Measurements from ENCODE around the gene ARHGAP18.

Gene ARHGAP18

DNA sequence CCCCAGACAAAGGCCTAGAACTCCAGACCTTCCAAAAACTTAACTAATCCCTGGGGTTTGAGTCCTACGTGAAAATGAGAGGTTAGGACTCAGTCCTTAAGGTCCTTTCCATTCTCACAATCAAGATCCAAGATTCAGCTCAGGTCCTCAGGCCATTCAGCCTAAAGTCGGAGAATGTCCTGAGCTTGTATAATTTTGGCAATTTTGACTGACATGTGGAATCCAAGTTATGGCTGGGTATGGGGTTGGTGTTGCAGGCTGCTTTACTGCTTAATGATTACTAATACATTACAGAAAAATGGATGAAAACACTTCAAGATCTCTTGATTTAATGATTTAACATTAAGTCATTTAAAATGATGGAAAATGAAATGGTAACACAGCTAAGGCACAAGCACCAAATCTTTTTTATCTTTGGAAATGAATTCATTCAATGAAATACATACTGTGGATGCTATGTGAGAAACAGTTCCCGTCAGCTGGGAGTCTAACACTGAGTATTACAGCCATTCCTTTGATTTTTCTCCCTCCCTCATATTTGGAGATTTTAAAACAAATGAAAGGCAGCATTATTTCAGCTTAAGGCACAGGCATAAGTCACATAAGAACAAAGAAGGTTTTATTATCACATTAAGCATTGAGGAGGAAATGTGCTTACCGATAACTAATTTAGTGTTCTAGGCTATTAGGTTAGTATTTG lies 1.3 kb downstream of the ARHGAP18 start:
- TF ChIP-seq, protein P1, sequence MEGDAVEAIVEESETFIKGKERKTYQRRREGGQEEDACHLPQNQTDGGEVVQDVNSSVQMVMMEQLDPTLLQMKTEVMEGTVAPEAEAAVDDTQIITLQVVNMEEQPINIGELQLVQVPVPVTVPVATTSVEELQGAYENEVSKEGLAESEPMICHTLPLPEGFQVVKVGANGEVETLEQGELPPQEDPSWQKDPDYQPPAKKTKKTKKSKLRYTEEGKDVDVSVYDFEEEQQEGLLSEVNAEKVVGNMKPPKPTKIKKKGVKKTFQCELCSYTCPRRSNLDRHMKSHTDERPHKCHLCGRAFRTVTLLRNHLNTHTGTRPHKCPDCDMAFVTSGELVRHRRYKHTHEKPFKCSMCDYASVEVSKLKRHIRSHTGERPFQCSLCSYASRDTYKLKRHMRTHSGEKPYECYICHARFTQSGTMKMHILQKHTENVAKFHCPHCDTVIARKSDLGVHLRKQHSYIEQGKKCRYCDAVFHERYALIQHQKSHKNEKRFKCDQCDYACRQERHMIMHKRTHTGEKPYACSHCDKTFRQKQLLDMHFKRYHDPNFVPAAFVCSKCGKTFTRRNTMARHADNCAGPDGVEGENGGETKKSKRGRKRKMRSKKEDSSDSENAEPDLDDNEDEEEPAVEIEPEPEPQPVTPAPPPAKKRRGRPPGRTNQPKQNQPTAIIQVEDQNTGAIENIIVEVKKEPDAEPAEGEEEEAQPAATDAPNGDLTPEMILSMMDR (IDR thresholded peaks at IDR 0.05; ENCODE audit: borderline replicate concordance, insufficient read depth, low read depth, low read length), result no peak
- H3K4me3 ChIP-seq (ENCODE audit: low read depth, low read length), result no peak overlapping the region

DNA sequence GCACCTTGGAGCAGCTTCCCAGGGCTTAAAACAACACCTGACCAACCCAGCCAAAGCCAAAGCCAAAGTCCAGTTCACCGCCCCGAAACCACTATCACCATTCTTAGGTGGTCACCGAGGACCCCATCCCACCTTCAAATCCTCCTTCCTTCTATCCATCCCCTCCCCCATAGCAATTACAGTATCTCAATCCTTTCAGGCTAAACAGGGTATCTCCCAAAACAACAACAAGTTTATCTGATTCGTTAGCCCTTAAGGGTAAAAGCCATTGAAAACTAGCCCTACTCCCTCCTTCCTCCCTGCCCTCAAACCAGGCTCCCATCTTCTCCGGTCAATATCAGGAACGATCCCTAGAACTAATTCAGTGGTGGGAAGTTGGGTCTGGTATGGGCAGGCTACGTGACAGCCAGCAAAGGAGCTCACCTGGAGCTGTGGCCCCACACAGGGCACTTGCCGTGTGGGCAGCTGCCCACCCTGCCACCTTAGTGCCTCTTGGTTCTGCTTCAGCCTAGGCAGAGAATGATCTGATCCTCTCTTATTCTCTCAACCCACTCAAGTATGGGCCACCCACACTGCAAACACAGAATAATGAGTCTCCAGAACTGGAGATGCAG lies 2.0 kb downstream of the ARHGAP18 start:
- no peak overlapping the region for H3K4me3 ChIP-seq (ENCODE audit: low read depth, low read length)
- TF ChIP-seq, protein P1 (IDR thresholded peaks at IDR 0.05; ENCODE audit: borderline replicate concordance, insufficient read depth, low read depth, low read length), result no peak

DNA sequence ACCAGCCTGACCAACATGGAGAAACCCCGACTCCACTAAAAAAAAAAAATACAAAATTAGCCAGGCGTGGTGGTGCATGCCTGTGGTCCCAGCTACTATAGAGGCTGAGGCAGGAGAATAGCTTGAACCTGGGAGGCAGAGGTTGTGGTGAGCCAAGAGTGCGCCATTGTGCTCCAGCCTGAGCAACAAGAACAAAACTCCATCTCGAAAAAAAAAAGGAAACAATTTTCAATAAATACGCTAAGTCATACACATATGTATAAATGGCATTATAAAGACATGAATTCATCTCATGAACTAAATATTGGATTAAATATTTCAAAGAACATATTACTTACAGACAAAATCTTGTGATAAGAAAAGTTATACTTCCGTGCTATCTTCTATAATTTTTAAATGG lies 2.9 kb downstream of the ARHGAP18 start:
- TF ChIP-seq, protein P1 (IDR thresholded peaks at IDR 0.05; ENCODE audit: borderline replicate concordance, insufficient read depth, low read depth, low read length), result no peak
- H3K4me3 ChIP-seq (ENCODE audit: low read depth, low read length), result no peak overlapping the region

DNA sequence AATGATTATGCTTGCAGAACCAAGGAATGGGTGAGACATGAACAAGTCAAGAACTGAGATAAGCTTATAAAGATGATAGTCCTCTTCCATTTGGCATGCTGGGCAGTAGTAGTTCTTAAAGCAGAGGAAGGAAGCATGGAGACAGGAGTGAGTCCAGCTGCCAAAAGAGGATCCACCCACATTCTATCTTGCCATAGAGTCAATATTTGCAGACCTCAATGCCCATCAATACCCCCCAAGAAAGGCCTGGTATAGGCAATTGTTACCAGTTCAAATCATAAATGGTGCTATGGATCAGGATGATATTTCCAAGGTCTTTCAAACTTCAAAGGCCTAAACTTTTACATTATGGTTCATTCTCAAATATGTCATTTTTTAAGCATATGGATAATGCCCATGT lies 4.8 kb downstream of the ARHGAP18 start:
- TF ChIP-seq, protein P1 (IDR thresholded peaks at IDR 0.05; ENCODE audit: borderline replicate concordance, insufficient read depth, low read depth, low read length), result no peak
- no peak overlapping the region for H3K4me3 ChIP-seq (ENCODE audit: low read depth, low read length)

DNA sequence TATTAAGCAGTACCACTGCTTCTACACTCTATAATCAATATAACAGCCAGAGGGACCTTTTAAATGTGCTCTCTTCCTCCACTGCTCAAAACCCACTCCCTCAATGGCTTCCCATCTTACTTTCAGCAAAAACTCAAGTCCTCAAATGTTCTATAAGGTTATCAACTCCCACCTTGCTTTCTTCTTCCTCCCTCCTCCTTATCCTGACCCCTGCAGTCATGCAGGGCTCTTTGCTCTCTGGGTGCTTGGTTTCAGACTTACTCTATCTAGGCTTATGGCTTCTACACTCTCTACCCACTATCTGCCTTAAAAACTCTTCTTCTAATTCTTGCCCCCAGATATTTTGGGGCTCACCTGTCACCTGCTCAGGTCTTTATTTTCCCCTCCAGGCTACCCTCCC lies 5.3 kb downstream of the ARHGAP18 start:
- TF ChIP-seq, protein P1 (IDR thresholded peaks at IDR 0.05; ENCODE audit: borderline replicate concordance, insufficient read depth, low read depth, low read length), result no peak
- no peak overlapping the region for H3K4me3 ChIP-seq (ENCODE audit: low read depth, low read length)

DNA sequence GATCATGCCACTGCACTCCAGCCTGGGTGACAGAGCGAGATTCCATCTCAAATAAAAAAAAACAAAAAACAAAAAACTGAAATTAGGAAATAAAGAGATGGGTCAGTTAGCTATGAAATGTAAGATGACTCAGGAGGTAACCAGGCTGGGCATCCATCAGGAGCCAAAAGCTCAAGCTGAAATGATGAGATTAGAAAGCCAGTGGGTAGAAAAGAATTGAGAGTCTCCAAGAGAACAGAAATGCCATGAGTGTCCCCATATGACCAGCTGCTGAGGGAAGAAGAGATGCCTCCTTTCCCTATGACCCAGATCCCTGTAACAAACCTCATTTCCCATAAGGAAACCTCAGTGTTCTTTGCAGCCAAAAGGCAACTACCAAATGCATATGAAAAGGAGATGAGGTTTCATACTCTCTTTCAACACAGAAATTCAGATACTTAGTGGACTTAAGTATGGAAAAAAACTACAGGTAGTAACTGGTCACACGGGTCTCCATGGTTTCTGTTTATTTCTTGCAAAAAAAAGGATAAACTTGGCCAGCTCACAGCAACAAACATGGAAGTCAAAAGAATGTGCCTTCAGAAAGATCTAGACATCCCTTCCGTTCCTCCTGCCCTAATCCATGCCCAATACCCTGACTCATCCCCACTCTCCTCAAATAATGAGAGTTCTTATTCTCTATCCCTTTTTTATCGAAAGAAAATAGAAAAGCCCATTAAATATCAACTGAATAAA lies 8.1 kb downstream of the ARHGAP18 start:
- no peak overlapping the region for H3K4me3 ChIP-seq (ENCODE audit: low read depth, low read length)
- TF ChIP-seq, protein P1 (IDR thresholded peaks at IDR 0.05; ENCODE audit: borderline replicate concordance, insufficient read depth, low read depth, low read length), result no peak
